NOMO-1 (cell line): ENCODE results near the gene ZNF185.

Source experiments
- DNase-seq, 2 experiments: peaks; one replicate each; lab custom pipeline; 2025; ENCODE audit not compliant: unreplicated experiment in 2 of 2; lab: John Stamatoyannopoulos, UW

Gene ZNF185

GRCh38 chrX:152945021-152945979 is 47.4 kb downstream of the ZNF185 start:
- DNase-seq: no peak

- no peak for DNase-seq
Observed at GRCh38 chrX:152946681-152947080, 48.8 kb downstream of the ZNF185 start.
